Panc1 (cell line): ENCODE measurements around the gene ZFPL1.

ENCODE experiments used
- CTCF ChIP-seq: fragments of 450-650 bp; IDR thresholded peaks from 2 replicates; pipeline ENCODE4 v1.5.1; 2017; ENCODE audit warnings: mild to moderate bottlenecking
- POLR2AphosphoS5 ChIP-seq: IDR thresholded peaks from 2 replicates; pipeline ENCODE4 v1.6.1; 2012; ENCODE audit warnings: mild to moderate bottlenecking, low read depth, low read length, moderate library complexity

DNA sequence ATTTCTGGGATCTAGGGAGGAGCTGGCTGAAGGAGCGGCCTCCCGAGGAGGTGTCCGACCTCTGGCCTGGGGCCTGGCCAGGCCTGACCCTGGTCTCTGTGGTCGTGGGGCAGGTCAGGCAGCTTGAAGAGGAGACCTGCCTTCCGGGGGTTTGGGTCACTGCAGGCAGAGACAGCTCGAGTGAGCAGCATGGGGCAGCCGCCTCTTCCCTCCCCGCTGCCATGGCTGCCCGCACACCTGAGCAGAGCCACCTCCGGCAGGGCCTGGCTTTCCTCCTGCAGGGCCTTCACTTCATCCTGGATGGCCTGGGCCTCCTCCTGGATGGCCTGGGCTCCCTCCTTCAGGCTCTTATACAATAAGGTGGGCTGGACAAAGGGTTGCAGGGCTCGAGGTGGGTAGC is 17.7 kb upstream of the ZFPL1 start:
- TF ChIP-seq CTCF: no peak
- no peak for TF ChIP-seq POLR2AphosphoS5
